Body of pancreas (tissue), 4 donors: ENCODE measurements around the gene DNAJB12.

Experiments used
- CTCF ChIP-seq, 7 experiments: fragments of 450-650 bp in 4 of 7; fragments of 200-600 bp in 3 of 7; sonication (generic) in 3 of 7; IDR thresholded peaks; one replicate each; pipeline ENCODE4 v1.5.1; 2016 to 2019; ENCODE audit warnings: antibody characterized with exemption in 7 of 7
- POLR2A ChIP-seq, 3 donors: fragments of 450-650 bp; IDR thresholded peaks; one replicate each; pipeline ENCODE4 v1.6.1; 2016; ENCODE audit warnings: antibody characterized with exemption in 3 of 3, mild to moderate bottlenecking in 2 of 3

GRCh38 chr10:72355214-72355555, 466 bp upstream of the DNAJB12 start:
- TF ChIP-seq CTCF (IDR thresholded peaks at IDR 0.05) (no peak), POLR2A (IDR thresholded peaks at IDR 0.05) (no peak)
